SU-DHL-6 (cell line): ENCODE data around the gene GAPVD1.

ENCODE experiments used
- EZH2phosphoT487 ChIP-seq: fragments of 200-600 bp; sonication (generic), shearing (Covaris generic); conservative IDR thresholded peaks from 2 replicates; pipeline ENCODE4 v1.6.1; 2018; ENCODE audit warnings: mild to moderate bottlenecking, antibody characterized with exemption, low read length, moderate library complexity, mixed read lengths
- TF ChIP-seq, protein P1 (sequence below): fragments of 200-600 bp; sonication (generic); IDR thresholded peaks from one replicate; pipeline ENCODE4 v1.5.1; 2017; ENCODE audit warnings: antibody characterized with exemption, mild to moderate bottlenecking, low read length, moderate library complexity; ENCODE audit not compliant: insufficient read depth, poor library complexity, severe bottlenecking

DNA sequence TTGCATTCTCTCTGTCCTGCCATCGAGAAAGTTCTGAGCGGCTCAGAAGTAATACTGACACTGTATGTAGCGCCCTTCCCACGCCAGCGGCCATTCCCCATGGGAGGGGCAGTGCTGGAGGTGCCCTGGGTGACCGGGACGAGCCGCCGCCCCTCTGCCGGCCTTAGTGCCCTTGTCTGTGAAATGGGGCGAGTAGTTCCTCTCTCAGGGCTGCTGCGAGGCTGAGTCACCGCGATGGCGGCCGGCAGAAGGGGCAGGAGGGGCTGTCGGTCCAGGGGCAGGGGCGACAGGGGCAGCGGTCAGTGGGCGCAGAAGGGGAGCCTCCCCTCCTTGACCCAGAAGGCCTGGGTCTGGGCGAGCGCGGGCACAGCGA is 148.9 kb downstream of the GAPVD1 start:
- TF ChIP-seq, protein P1, sequence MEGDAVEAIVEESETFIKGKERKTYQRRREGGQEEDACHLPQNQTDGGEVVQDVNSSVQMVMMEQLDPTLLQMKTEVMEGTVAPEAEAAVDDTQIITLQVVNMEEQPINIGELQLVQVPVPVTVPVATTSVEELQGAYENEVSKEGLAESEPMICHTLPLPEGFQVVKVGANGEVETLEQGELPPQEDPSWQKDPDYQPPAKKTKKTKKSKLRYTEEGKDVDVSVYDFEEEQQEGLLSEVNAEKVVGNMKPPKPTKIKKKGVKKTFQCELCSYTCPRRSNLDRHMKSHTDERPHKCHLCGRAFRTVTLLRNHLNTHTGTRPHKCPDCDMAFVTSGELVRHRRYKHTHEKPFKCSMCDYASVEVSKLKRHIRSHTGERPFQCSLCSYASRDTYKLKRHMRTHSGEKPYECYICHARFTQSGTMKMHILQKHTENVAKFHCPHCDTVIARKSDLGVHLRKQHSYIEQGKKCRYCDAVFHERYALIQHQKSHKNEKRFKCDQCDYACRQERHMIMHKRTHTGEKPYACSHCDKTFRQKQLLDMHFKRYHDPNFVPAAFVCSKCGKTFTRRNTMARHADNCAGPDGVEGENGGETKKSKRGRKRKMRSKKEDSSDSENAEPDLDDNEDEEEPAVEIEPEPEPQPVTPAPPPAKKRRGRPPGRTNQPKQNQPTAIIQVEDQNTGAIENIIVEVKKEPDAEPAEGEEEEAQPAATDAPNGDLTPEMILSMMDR: no peak
- TF ChIP-seq EZH2phosphoT487: no peak
